ENCODE results near the gene SLC8A3.

Gene SLC8A3

GRCh38 chr14:70032016-70032415 is 156.7 kb downstream of the SLC8A3 start:
- H3K27me3 ChIP-seq (ENCODE audit: low read depth), result peaks cover 3% of the 10 kb centered on the region; the same call in 1 of the 2 replicates
- DNase-seq (ENCODE audit: low spot score in 2 of 2), result no peak
- no peaks in the 10 kb centered on the region for H3K36me3 ChIP-seq (replicated peaks)
- H3K4me3 ChIP-seq, result no peak overlapping the region
- no peaks in the 10 kb centered on the region for H3K9me3 ChIP-seq
- in situ Hi-C loops (cut with MboI; ENCODE audit: low sequenced_read_pairs), result no loop called here
- H3K4me1 ChIP-seq, result no peaks in the 10 kb centered on the region

- Histone ChIP-seq H3K36me3 (replicated peaks) (no peaks in the 10 kb centered on the region), H3K27me3 (ENCODE audit: low read depth) (peaks cover 6% of the 10 kb centered on the region), H3K4me3 (no peak overlapping the region), H3K9me3 (no peaks in the 10 kb centered on the region), H3K4me1 (no peaks in the 10 kb centered on the region)
- in situ Hi-C loops (cut with MboI; ENCODE audit: low sequenced_read_pairs), result loop anchor here (5.0 kb wide), 1 partner anchor 212 kb away; no protein-coding TSS in a partner anchor
- DNase-seq (ENCODE audit: low spot score in 2 of 2), result no peak
Measured at GRCh38 chr14:70029296-70030132, 159.2 kb downstream of the SLC8A3 start.

GRCh38 chr14:70027785-70028428 is 160.8 kb downstream of the SLC8A3 start:
- Histone ChIP-seq H3K4me1 (no peaks in the 10 kb centered on the region), H3K4me3 (no peak overlapping the region), H3K9me3 (no peaks in the 10 kb centered on the region), H3K36me3 (replicated peaks) (no peaks in the 10 kb centered on the region), H3K27me3 (ENCODE audit: low read depth) (peaks cover 6% of the 10 kb centered on the region)
- in situ Hi-C loops (cut with MboI; ENCODE audit: low sequenced_read_pairs), result loop anchor here (5.0 kb wide), 1 partner anchor 211 kb away; no protein-coding TSS in a partner anchor
- peak; percentile 25 to 88 for DNase-seq (ENCODE audit: low spot score in 2 of 2)

- in situ Hi-C loops (cut with MboI; ENCODE audit: low sequenced_read_pairs), result loop anchor here (25.0 kb wide), 1 partner anchor 437 kb away; no protein-coding TSS in a partner anchor
- Histone ChIP-seq H3K9me3 (no peaks in the 10 kb centered on the region), H3K4me1 (no peaks in the 10 kb centered on the region), H3K36me3 (replicated peaks) (no peaks in the 10 kb centered on the region), H3K27me3 (ENCODE audit: low read depth) (peaks cover 6% of the 10 kb centered on the region), H3K4me3 (no peak overlapping the region)
- no peak for DNase-seq (ENCODE audit: low spot score in 2 of 2)
Measured at GRCh38 chr14:70023871-70024270, 164.9 kb downstream of the SLC8A3 start.

- Histone ChIP-seq H3K36me3 (replicated peaks) (no peaks in the 10 kb centered on the region), H3K4me1 (no peaks in the 10 kb centered on the region), H3K27me3 (ENCODE audit: low read depth) (peaks cover 4% of the 10 kb centered on the region), H3K9me3 (no peaks in the 10 kb centered on the region), H3K4me3 (no peak overlapping the region)
- DNase-seq (ENCODE audit: low spot score in 2 of 2), result no peak
- in situ Hi-C loops (cut with MboI; ENCODE audit: low sequenced_read_pairs), result loop anchor here (25.0 kb wide), 1 partner anchor 436 kb away; no protein-coding TSS in a partner anchor
Measured at GRCh38 chr14:70022771-70023445, 165.8 kb downstream of the SLC8A3 start.

- H3K27me3 ChIP-seq (ENCODE audit: low read depth), result peaks cover 3% of the 10 kb centered on the region; the same call in 1 of the 2 replicates
- no peak overlapping the region for H3K4me3 ChIP-seq
- H3K9me3 ChIP-seq, result no peaks in the 10 kb centered on the region
- DNase-seq (ENCODE audit: low spot score in 2 of 2), result no peak
- H3K4me1 ChIP-seq, result no peaks in the 10 kb centered on the region
- no peaks in the 10 kb centered on the region for H3K36me3 ChIP-seq (replicated peaks)
- in situ Hi-C loops (cut with MboI; ENCODE audit: low sequenced_read_pairs), result loop anchor here (25.0 kb wide), 1 partner anchor 434 kb away; no protein-coding TSS in a partner anchor
Measured at GRCh38 chr14:70021548-70022220, 167.1 kb downstream of the SLC8A3 start.

- Histone ChIP-seq H3K27me3 (ENCODE audit: low read depth) (peaks cover 6% of the 10 kb centered on the region), H3K36me3 (replicated peaks) (no peaks in the 10 kb centered on the region), H3K4me1 (no peaks in the 10 kb centered on the region), H3K9me3 (no peaks in the 10 kb centered on the region), H3K4me3 (no peak overlapping the region)
- no peak for DNase-seq (ENCODE audit: low spot score in 2 of 2)
- in situ Hi-C loops (cut with MboI; ENCODE audit: low sequenced_read_pairs), result loop anchor here (25.0 kb wide), 1 partner anchor 433 kb away; no protein-coding TSS in a partner anchor
Measured at GRCh38 chr14:70020352-70021170, 168.2 kb downstream of the SLC8A3 start.

GRCh38 chr14:70019695-70020094 is 169.1 kb downstream of the SLC8A3 start:
- Histone ChIP-seq H3K4me3 (no peak overlapping the region), H3K9me3 (no peaks in the 10 kb centered on the region), H3K36me3 (replicated peaks) (no peaks in the 10 kb centered on the region), H3K4me1 (no peaks in the 10 kb centered on the region), H3K27me3 (ENCODE audit: low read depth) (peaks cover 3% of the 10 kb centered on the region; the same call in 1 of the 2 replicates)
- in situ Hi-C loops (cut with MboI; ENCODE audit: low sequenced_read_pairs), result loop anchor here (25.0 kb wide), 1 partner anchor 432 kb away; no protein-coding TSS in a partner anchor
- DNase-seq (ENCODE audit: low spot score in 2 of 2), result no peak

- H3K4me1 ChIP-seq, result no peaks in the 10 kb centered on the region
- peaks cover 3% of the 10 kb centered on the region; the same call in 1 of the 2 replicates for H3K27me3 ChIP-seq (ENCODE audit: low read depth)
- in situ Hi-C loops (cut with MboI; ENCODE audit: low sequenced_read_pairs), result loop anchor here (25.0 kb wide), 1 partner anchor 431 kb away; no protein-coding TSS in a partner anchor
- DNase-seq (ENCODE audit: low spot score in 2 of 2), result no peak
- no peaks in the 10 kb centered on the region for H3K9me3 ChIP-seq
- no peak overlapping the region for H3K4me3 ChIP-seq
- no peaks in the 10 kb centered on the region for H3K36me3 ChIP-seq (replicated peaks)
Measured at GRCh38 chr14:70018713-70019211, 170.0 kb downstream of the SLC8A3 start.

- Histone ChIP-seq H3K27me3 (ENCODE audit: low read depth) (peaks cover 3% of the 10 kb centered on the region; the same call in 1 of the 2 replicates), H3K36me3 (replicated peaks) (no peaks in the 10 kb centered on the region), H3K4me1 (no peaks in the 10 kb centered on the region), H3K9me3 (no peaks in the 10 kb centered on the region), H3K4me3 (no peak overlapping the region)
- DNase-seq (ENCODE audit: low spot score in 2 of 2), result no peak
- in situ Hi-C loops (cut with MboI; ENCODE audit: low sequenced_read_pairs), result loop anchor here (25.0 kb wide), 1 partner anchor 431 kb away; no protein-coding TSS in a partner anchor
Measured at GRCh38 chr14:70018230-70018629, 170.5 kb downstream of the SLC8A3 start.

GRCh38 chr14:70014406-70015095 is 174.2 kb downstream of the SLC8A3 start:
- in situ Hi-C loops (cut with MboI; ENCODE audit: low sequenced_read_pairs), result loop anchor here (25.0 kb wide), 1 partner anchor 427 kb away; no protein-coding TSS in a partner anchor
- no peaks in the 10 kb centered on the region for H3K9me3 ChIP-seq
- H3K36me3 ChIP-seq (replicated peaks), result no peaks in the 10 kb centered on the region
- DNase-seq (ENCODE audit: low spot score in 2 of 2), result no peak
- no peaks in the 10 kb centered on the region for H3K4me1 ChIP-seq
- H3K27me3 ChIP-seq (ENCODE audit: low read depth), result peaks cover 3% of the 10 kb centered on the region; the same call in 1 of the 2 replicates
- H3K4me3 ChIP-seq, result no peak overlapping the region

Measured in HAP-1 (cell line).